HFF-Myc (cell line): Measurements from ENCODE around the gene WFDC2.

ENCODE experiments used
- DNase-seq: peaks from one replicate; pipeline ENCODE4 v3.0.0-alpha.2; 2011; ENCODE audit warnings: low read depth; ENCODE audit errors: extremely low read depth
- H3K4me3 ChIP-seq: replicated peaks from 2 replicates; pipeline ENCODE4 v1.5.1; 2011; ENCODE audit warnings: low read depth, mild to moderate bottlenecking, control low read depth, low read length
- TF ChIP-seq, protein P1 (sequence below): IDR thresholded peaks from 2 replicates; pipeline ENCODE4 v1.5.1; 2012; ENCODE audit warnings: mild to moderate bottlenecking, low read depth, low read length, control low read depth; ENCODE audit errors: missing control alignments

Gene WFDC2

DNA sequence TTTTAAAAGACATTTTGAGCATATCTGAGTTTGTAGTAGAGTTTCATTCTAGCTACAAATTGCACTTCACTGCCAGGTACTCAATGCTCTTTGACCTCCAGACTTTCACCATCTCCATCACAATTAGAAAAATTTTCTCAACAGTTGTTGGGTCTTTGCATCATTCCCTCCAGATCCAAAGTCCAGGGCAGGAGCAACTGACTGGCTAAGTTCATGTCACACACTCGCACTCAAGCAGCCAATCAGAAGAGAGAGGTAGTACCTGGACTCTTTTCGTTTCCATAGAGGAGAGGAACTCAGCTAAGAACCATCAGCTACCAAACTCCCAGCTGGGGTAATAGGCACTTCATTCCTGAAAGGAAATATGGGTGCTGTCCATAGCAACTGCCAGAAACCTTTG is 36.8 kb downstream of the WFDC2 start:
- no peak overlapping the region for H3K4me3 ChIP-seq
- DNase-seq: no peak
- TF ChIP-seq, protein P1, sequence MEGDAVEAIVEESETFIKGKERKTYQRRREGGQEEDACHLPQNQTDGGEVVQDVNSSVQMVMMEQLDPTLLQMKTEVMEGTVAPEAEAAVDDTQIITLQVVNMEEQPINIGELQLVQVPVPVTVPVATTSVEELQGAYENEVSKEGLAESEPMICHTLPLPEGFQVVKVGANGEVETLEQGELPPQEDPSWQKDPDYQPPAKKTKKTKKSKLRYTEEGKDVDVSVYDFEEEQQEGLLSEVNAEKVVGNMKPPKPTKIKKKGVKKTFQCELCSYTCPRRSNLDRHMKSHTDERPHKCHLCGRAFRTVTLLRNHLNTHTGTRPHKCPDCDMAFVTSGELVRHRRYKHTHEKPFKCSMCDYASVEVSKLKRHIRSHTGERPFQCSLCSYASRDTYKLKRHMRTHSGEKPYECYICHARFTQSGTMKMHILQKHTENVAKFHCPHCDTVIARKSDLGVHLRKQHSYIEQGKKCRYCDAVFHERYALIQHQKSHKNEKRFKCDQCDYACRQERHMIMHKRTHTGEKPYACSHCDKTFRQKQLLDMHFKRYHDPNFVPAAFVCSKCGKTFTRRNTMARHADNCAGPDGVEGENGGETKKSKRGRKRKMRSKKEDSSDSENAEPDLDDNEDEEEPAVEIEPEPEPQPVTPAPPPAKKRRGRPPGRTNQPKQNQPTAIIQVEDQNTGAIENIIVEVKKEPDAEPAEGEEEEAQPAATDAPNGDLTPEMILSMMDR: no peak

DNA sequence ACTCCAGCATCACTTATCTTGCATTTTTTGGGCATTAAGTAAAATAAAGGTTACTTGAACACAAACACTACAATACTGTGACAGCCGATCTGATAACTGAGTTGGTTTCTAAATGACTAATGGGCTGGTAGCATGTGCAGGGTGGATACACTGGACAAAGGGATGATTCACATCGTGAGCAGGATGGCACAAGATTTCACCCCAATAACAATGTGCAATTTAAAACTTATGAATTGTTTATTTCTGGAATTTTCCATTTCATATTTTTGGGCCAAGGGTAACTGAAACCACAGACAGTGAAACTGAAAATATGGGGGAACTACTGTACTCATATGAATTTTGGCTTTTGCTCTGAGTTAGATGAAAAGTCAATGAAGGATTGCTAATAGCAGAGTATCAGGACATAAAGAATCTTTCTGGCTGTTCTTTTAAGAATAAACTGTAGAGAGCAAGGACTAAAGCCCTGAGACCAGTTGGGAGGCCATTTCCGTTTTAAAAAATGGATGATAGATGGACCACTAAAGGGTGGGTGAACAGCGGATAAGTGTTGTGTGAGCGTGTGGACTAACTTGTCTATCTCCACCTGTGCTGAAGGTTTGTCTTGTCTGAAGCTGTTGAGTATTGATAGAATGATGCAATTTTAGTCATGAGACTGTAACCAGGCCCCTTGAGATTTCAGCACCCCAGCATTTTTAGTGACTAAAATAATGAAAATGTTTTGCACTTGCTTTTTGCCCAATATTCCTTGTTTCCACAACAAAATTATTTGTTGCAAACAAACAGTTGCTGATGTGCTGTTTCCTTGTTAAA is 37.7 kb downstream of the WFDC2 start:
- DNase-seq: no peak
- TF ChIP-seq, protein P1: no peak
- no peak overlapping the region for H3K4me3 ChIP-seq

DNA sequence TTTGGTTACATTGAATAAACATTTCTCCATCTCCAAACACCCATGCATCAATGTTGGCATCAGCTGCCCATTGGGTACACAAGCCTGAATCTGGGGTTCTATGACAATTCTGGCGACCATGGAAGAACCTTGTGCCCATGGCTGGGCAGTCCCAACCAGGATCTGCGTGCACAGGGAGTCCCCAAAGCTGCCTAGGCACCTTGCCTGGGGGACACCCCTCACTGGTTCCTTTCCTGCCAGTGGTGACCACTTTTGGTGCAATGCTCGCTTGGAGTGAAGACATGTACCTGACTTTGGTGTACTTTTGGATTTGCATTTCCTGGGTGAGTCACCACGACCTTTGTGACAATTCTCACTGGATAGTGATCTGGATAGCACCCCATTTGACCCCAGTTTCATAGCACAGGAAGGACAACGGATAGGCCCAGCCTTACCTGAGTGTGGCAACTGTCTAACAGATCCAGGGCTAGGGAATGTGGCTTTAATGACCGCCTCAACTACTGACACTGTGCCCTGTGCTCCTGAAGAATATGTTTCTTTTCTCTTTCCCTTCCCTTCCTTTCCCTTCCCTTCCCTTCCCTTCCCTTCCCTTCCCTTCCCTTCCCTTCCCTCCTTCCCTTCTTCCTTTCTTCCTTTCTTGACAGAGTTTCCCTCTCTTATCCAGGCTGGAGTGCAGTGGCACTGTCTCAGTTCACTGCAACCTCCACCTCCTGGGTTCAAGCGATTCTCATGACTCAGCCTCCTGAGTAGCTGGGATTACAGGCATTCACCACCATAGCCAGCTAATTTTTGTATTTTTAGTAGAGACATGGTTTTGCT is 38.7 kb downstream of the WFDC2 start:
- TF ChIP-seq, protein P1: no peak
- DNase-seq: no peak
- no peak overlapping the region for H3K4me3 ChIP-seq

DNA sequence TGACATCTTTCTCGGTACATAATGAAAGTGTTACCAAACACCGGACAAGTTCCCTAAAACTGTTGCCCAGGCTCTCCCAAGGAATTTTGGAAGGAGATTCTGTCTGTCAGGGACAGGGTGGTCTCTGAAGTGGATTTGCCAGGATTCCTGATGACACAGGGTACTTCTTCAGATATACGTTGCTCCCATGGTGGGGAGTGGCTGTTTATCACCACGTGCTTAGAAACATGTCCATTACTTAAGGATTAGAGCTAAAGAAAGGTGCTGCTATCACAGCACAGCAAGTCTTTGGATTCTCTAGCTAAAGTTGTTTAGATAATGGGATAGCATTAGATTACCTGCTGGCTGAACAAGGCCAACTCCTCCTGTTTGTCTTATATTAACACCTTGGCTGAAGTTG is 39.5 kb downstream of the WFDC2 start:
- TF ChIP-seq, protein P1: no peak
- DNase-seq: no peak
- no peak overlapping the region for H3K4me3 ChIP-seq

DNA sequence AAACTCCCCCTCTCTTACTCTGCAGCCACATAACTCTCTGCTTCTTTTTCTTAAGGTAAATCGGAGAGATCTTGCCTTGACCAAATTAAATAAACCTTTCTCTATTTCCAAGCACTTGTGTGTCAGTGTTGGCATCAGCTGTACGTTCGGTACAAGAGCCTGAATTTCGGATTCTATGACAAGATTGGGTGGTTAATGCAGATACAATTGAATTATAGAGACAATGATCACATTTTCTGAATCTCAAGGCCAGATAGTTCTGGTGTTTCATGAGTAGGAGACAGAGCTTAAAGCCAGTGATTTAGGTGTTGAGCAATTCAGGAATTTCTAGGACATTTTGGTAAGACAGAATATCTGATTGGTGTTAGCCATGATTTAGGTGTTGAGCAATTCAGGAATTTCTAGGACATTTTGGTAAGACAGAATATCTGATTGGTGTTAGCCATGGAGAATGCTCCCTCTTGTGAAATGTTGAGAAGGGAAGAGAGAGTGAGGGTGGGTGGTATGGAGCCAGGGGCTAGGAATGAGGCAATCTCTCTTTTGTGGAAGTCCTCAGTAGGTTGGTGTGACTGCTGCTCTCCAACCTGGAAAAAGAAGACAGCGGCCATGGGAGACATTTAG is 40.8 kb downstream of the WFDC2 start:
- H3K4me3 ChIP-seq: no peak overlapping the region
- no peak for DNase-seq
- TF ChIP-seq, protein P1: no peak

DNA sequence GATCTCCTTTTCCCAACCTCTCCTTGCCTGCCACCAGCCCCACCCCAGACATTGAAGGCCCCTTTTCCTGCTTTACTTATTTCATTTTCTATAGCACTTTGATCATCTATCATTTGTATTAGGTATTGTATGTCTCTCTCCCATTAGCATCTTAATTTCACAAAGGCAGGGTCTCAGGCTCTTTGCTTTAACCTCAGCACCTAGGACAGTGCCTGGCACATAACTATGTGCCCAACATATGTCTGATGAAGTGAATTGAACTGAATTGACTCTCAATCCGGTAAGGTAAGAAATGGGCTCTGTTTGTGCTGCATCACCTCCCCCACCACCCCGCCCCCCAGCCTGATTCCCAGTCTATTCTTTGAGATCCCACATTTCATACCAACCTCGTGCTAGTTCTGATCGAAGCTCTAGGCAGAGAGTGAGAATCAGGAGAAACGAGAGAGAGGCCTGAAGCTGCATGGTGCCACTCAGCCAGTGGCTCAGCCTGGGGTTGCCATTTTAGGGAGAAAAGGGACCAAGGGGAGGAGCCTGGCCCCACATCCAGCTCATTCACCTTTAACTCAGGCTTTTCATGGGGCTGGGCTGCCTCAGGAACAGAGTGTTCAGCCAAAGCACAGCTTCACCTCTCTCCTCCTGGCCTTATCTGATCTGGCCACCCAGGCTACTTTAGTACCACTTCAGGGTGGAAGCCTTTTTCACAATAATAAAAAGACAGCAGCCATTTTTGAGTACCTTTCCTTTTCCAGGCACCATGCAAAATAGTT is 45.8 kb downstream of the WFDC2 start, which contains the start of gene SPINT3:
Gene SPINT3 (minus strand): TSS at position 476 of the 767 bp plus-strand sequence. CDS start 14 bp downstream, at position 462.
- H3K4me3 ChIP-seq: no peak within 1 kb of the TSS
- TF ChIP-seq, protein P1: no peak
- no peak for DNase-seq
